T-helper 17 cell (primary cell): ENCODE measurements around the gene MEAK7. TPM values are rescaled to one million over a fixed set of nuclear protein-coding genes. Genes with fewer than 3 reads are reported as not detected.
A peak's percentile ranks its signal among the peaks of the same experiment; 100 is the strongest.
"Not testable (repeated sequence)": the region's sequence is repeated elsewhere in the genome, so short reads cannot be mapped to it uniquely, and the experiment has no call there.

Source experiments
- ATAC-seq: fragments of 150-1000 bp; cut with Tn5 transposase; 2 replicates; pipeline ENCODE4 v1.10.0; 2021; ENCODE audit warnings: mild to moderate bottlenecking, moderate library complexity
- DNase-seq, 3 donors: peaks; one replicate each; pipeline versions ENCODE4 v3.0.0 to v3.0.0-alpha.2; 2020 to 2021
- H3K9me3 ChIP-seq: one replicate; pipeline ENCODE4 v1.7.0; 2013; ENCODE audit warnings: low read length, mild to moderate bottlenecking; ENCODE audit not compliant: control insufficient read depth, poor library complexity, severe bottlenecking
- H3K27ac Mint-ChIP-seq: one replicate; pipeline ENCODE4 v1.8.0; 2022; ENCODE audit warnings: mild to moderate bottlenecking, moderate library complexity, mixed read lengths
- H3K27me3 Mint-ChIP-seq: one replicate; pipeline ENCODE4 v1.8.0; 2022; ENCODE audit warnings: mixed read lengths
- H3K36me3 Mint-ChIP-seq: one replicate; pipeline ENCODE4 v1.8.0; 2022; ENCODE audit warnings: low read depth, mixed read lengths
- H3K4me1 Mint-ChIP-seq: one replicate; pipeline ENCODE4 v1.8.0; 2022; ENCODE audit warnings: mild to moderate bottlenecking, mixed read lengths
- H3K4me3 Mint-ChIP-seq: one replicate; pipeline ENCODE4 v1.8.0; 2022; ENCODE audit warnings: mild to moderate bottlenecking, moderate library complexity, mixed read lengths
- total RNA-seq, 4 donors: library from RNA in 2 of 4; stranded (reverse) in 2 of 4; gene quantifications; one replicate each; pipeline ENCODE4 v1.2.3 and lab custom pipeline; 2022 to 2026

The MEAK7 gene
- total RNA-seq, 2 donors from 2014 or later, result 5.7 to 8.9 TPM

DNA sequence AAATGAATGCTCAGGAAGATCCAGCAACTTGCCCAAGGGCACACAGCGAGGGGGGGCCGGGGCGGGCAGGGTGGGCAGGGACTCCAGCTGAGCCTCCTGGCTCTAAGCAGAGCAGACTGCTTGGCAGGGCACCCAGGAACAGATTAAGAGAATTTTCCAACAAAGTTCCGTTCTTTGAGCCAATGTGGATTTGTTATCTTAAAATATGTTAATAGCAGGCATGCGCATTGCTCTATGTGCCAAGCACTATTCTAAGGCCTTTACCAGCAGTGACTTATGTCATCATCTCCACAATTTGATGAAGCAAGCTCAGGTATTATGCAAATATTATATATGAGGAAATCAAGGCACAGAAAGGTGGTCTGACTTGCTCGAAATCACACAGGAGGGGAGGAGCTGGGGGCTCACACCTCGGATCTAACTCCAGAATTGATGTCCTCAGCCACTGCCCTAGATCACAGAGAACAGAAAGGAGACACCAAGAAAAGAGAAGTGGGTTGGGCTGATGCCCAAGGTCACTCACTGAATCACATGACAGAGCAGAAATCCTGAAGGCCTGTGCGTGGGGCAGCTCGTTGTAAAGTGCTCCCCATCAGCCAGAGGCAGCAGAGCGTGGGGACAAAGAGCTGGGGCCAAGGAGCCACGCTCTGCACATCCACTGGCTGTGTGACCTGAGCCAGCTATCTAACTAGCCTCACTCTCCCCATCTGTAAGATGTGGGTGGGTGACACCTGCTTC is 23.2 kb upstream of the MEAK7 start:
- H3K4me3 Mint-ChIP-seq, result no peak overlapping the region
- DNase-seq (no peak), ATAC-seq (no peak)
- H3K27ac Mint-ChIP-seq, result no peak overlapping the region
- H3K27me3 Mint-ChIP-seq, result no peaks in the 10 kb centered on the region
- H3K4me1 Mint-ChIP-seq, result peaks cover 8% of the 10 kb centered on the region
- no peaks in the 10 kb centered on the region for H3K36me3 Mint-ChIP-seq
- H3K9me3 ChIP-seq, result no peaks in the 10 kb centered on the region

DNA sequence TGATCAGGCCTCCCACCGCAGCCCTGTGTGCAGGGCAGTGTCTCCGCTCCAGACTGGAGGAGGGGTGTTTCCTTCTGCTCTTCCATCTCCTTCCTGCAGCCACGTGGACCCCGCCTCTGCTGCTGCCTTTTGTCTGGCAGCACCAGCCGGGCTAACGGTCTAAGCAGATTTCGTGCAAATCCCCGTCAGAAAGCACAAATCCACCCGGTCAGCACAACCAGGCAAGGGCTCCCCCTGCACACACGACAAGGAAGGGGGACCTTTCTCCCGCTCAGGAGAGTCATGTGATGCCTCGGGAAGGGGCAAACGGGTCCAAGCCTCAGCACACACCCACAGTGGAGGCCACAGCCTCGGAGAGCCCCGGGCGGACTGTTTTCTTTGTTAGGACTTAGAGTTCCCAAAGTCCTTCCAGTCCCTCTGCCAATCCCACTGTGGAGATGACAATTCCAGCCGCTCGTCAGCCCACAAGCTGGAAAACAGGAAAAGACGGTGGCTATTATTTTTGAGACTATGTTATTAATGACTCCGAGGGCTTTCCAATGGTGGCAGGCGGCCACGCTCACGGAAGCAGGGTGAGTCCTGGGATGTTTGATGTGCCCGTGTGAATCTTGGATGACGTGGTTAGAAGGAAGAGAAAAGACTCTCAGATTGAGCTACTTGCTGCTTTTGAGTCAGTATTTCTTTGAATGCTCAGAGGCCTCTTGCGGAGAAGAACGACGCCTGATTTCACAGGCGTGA is 22.5 kb upstream of the MEAK7 start:
- H3K9me3 ChIP-seq, result no peaks in the 10 kb centered on the region
- Mint-ChIP-seq H3K36me3 (no peaks in the 10 kb centered on the region), H3K4me1 (peaks cover 2% of the 10 kb centered on the region), H3K4me3 (no peak overlapping the region), H3K27ac (no peak overlapping the region), H3K27me3 (no peaks in the 10 kb centered on the region)
- no peak for ATAC-seq
- DNase-seq, result no peak

DNA sequence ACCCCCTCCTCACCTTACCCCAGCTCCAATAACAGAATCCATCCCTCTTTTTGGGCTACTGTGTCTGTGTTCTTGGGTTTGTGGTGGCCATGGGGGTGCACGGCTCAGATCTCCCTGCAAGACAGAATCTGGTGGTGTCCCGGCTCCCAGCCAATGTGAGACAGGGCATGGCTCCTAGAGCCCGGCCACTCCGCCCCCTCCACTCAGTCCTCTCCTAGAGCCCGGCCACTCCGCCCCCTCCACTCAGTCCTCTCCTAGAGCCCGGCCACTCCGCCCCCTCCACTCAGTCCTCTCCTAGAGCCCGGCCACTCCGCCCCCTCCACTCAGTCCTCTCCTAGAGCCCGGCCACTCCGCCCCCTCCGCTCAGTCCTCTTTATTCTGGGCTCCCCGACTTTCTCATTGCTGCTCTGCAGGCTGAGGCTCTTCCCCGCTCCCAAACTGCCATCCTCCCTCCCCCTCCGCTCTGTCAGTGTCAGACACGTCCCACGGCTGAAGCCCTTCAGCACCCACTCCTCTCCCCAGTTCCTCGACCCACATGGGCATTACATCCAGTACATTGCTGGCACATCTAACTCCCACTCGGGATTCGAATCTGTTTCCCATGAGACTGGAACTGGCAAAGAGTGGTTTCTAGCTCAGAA is 20.6 kb upstream of the MEAK7 start:
- not testable (repeated sequence) for H3K4me1 Mint-ChIP-seq, H3K36me3 Mint-ChIP-seq, H3K27me3 Mint-ChIP-seq, ATAC-seq, H3K27ac Mint-ChIP-seq, H3K4me3 Mint-ChIP-seq, DNase-seq, H3K9me3 ChIP-seq

DNA sequence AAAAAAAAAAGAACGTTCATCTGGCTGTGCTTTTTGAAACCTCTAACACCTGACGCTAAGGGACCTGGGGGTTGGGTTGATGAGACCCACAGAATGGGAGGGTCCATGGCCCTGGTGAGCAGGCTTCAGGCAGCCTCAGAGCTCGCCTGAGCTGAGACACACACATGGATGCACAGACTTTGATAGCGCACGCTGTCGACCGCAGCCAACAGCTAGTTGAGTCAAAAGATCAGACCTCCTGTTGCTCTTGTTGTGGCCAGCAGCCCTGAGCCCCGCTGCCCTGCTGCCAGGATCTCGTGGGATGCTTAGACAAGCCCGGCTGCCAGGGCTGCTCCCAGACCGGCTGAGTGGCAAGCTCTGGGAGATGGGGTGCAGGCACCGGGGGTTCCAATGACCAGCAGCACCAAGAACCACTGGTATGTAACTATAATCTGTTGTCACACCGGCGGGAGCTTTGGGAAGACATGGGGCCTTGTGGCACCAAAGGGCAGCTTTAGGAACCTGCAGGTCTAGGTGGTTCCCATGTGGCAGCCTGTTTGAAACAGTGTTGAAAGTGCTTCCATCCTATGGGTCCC is 20.0 kb upstream of the MEAK7 start:
- Mint-ChIP-seq H3K27ac (no peak overlapping the region), H3K4me1 (peaks cover 7% of the 10 kb centered on the region), H3K27me3 (no peaks in the 10 kb centered on the region), H3K36me3 (no peaks in the 10 kb centered on the region), H3K4me3 (no peak overlapping the region)
- ATAC-seq, result no peak
- DNase-seq, result no peak
- H3K9me3 ChIP-seq, result no peaks in the 10 kb centered on the region

DNA sequence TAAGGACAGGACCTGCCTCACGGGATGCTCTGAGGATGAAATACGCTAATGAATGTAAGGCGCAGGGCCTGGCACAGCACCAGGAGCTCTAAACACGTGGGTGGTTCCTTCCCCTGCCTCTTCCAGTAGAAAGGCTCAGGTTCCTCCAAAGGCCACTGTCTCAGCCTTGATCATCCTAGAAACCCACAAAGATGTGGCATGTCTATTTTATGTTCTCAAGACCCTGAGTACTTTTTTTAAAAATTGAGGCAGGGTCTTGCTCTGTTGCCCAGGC is 17.0 kb upstream of the MEAK7 start:
- no peaks in the 10 kb centered on the region for H3K36me3 Mint-ChIP-seq
- no peak overlapping the region for H3K4me3 Mint-ChIP-seq
- no peaks in the 10 kb centered on the region for H3K9me3 ChIP-seq
- no peak for ATAC-seq
- no peak overlapping the region for H3K27ac Mint-ChIP-seq
- H3K4me1 Mint-ChIP-seq, result peaks cover 20% of the 10 kb centered on the region
- no peak for DNase-seq
- H3K27me3 Mint-ChIP-seq, result no peaks in the 10 kb centered on the region

DNA sequence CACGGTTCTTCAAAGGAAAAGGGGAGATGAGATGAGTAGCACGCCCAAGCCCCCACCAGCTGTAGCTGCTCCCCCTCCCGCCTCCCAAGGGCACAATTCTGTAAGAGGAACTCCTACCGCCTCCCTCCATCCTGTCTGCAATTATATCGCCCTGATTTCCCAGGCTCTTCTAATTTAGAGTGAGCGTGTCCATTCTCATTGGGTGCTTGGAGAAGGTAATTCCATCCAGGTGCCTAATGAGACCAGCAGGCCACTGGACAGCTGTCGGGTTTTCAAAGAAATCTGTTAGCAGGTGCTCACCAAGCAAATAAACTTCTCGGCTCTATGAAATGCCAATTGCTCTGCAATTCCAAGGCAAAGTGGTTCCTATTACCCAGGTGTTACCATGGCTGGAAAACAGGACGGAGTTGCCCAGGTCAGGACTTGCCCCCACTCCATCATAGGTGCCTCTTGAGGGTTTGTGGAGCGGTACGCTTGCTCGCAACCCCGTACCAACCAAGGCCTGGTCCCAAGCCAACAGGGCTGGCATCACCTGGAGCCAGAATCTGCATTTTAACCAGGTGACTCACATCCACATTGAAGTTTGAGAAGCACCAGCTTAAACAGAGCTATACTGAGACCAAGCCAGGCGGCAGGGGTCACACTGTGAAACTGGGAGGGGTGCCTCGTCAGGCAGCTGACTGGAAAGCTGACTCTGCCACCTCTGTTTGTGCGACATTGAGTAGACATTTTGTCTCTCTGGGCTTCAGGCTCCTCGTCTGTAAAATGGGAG is 16.5 kb upstream of the MEAK7 start:
- Mint-ChIP-seq H3K27ac (peak overlapping the region; percentile 81), H3K36me3 (no peaks in the 10 kb centered on the region), H3K4me3 (no peak overlapping the region), H3K4me1 (peaks cover 23% of the 10 kb centered on the region), H3K27me3 (no peaks in the 10 kb centered on the region)
- H3K9me3 ChIP-seq, result no peaks in the 10 kb centered on the region
- DNase-seq (no peak), ATAC-seq (no peak)

DNA sequence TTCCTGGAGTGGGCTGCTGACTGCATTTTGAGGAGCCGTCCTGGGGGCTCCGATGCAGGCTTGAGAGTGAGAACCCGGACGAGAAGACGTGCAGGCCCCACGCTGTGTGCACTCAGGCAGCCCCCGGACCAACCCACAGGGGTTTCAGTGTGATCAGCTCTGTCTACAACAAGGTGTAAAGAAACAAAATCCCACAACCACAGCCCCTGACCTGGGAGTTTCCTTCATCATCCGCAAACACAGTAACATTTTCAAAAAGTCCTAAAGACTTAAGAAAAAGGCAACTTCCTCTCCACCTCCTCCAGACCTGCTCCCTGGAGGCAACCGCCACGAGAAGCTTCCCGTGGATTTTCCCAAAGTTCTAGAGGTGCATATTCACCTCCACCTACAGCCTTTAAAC is 15.4 kb upstream of the MEAK7 start:
- DNase-seq (no peak), ATAC-seq (no peak)
- Mint-ChIP-seq H3K27me3 (no peaks in the 10 kb centered on the region), H3K4me3 (peak overlapping the region; percentile 2), H3K4me1 (peaks cover 28% of the 10 kb centered on the region), H3K27ac (peak overlapping the region; percentile 81), H3K36me3 (no peaks in the 10 kb centered on the region)
- H3K9me3 ChIP-seq, result no peaks in the 10 kb centered on the region

DNA sequence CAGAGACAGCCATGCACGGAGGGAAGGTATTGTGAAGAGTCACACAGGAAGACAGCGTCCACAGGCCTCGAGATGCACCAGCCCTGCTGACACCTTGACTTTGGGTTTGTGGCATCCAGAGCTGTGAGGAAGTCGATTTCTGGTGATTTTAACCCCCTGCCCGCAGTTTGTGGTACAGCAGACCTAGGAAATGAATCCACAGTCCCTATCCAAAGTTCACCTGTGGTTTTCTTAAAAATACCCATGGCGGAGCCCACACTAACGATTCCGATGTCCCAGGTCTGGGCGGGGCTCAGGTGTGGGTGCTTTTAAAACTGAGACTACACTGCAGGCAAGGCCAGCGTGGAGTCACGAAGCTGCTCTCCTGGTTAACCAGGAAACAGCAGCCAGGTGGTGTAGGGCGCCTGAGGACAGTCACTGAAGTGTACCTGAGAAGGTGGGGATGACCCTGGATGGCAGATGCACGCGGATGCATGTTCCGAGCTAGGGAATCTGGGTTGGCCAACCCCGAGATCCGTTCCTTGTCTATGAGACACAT is 14.4 kb upstream of the MEAK7 start:
- DNase-seq (peak; percentile 33 to 39 (median 36)), ATAC-seq (peak; percentile 64)
- H3K27ac Mint-ChIP-seq, result peak overlapping the region; percentile 81
- peak overlapping the region; percentile 50 for H3K4me3 Mint-ChIP-seq
- H3K27me3 Mint-ChIP-seq, result no peaks in the 10 kb centered on the region
- H3K36me3 Mint-ChIP-seq, result no peaks in the 10 kb centered on the region
- peaks cover 37% of the 10 kb centered on the region for H3K4me1 Mint-ChIP-seq
- H3K9me3 ChIP-seq, result no peaks in the 10 kb centered on the region

DNA sequence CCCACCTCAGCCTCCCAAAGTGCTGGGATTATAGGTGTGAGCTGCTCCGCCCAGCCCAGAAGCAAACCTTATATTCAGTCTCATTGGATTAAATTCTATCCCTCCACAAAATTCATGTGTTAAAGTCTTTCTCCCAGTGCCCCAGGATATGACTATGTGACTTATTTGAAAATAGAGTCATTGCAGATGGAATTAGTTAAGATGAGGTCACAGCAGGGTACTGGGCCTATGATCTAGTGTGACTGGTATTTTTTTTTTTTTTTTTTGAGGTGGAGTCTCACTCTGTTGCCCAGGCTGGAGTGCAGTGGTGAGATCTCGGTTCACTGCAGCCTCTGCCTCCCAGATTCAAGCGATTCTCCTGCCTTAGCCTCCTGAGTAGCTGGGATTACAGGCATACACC is 13.8 kb upstream of the MEAK7 start:
- DNase-seq, ATAC-seq, H3K4me3 Mint-ChIP-seq, H3K36me3 Mint-ChIP-seq, H3K27me3 Mint-ChIP-seq, H3K9me3 ChIP-seq: not testable (repeated sequence)
- peaks cover 42% of the 10 kb centered on the region for H3K4me1 Mint-ChIP-seq
- peak overlapping the region; percentile 81 for H3K27ac Mint-ChIP-seq

DNA sequence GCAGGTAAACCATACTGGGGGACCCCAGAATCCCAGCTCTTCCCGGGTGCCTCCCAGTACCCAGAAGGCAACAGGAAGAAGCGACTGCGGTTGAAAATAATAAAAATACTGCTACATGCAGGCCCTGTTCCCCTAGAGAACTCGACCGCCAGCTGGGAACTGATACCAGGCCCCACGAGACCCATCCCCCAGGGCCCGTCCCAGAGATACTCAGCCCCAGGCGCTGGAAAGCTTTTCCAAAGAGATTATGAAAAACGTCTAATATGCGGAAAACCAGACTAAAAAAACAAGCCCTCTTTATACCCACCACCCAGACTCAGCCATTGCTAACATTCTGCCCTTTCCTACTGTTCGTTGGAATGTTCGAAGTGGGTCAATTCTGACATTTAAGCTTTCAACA is 12.9 kb upstream of the MEAK7 start:
- ATAC-seq, result no peak
- DNase-seq, result no peak
- H3K4me3 Mint-ChIP-seq, result no peak overlapping the region
- H3K27me3 Mint-ChIP-seq, result no peaks in the 10 kb centered on the region
- H3K4me1 Mint-ChIP-seq, result peaks cover 47% of the 10 kb centered on the region
- peak overlapping the region; percentile 81 for H3K27ac Mint-ChIP-seq
- no peaks in the 10 kb centered on the region for H3K9me3 ChIP-seq
- H3K36me3 Mint-ChIP-seq, result no peaks in the 10 kb centered on the region

DNA sequence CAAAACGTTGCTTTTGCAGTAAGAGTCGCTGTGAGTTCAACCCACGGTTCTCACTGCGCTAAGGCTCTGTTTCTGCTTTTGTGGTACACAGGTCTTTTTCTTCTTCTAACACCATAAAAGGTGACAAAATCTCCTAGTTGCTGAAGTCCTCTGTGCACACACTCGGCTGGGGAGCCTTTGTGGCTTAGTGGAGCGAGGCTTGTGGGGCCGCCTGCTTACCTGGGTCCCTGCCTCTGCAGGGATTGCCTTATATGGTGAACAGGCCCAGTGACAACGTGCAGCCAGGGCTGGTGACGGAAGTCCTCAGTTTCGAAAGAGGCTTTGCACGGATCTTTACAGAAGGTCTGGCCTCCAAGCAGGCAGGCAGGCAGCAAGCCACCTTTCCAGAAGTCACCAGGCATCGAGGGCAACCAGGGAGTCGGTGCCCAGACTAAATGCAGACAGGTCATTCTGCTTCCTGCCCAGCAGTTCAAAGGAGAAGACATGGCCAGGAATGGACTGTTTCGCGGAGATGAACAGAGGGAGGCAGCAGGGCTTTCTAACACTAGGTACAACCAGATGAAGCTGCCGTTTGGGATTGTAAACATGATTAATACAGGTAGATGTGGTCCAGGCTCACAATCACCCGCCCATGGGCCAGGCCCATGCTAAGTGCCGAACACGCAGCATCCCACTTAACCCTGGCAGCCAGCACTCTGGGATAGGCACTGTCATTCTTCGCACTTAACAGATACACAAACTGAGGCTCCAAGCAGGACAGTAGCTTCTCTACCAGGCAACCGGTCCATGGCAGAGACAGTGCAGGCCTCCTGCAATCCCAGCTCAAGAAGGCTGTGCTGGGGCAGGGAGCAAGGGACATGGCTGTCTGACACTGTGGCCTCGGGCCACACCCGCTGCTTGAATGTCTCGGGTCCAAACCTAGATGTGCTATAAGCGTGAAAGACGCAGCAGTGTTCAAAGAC is 10.7 kb upstream of the MEAK7 start:
- DNase-seq, result peak; percentile 51 to 64 (median 59)
- peak; percentile 90 for ATAC-seq
- Mint-ChIP-seq H3K36me3 (no peaks in the 10 kb centered on the region), H3K4me3 (peak overlapping the region; percentile 80), H3K27ac (peak overlapping the region; percentile 97), H3K27me3 (no peaks in the 10 kb centered on the region), H3K4me1 (peaks cover 52% of the 10 kb centered on the region)
- H3K9me3 ChIP-seq, result no peaks in the 10 kb centered on the region

DNA sequence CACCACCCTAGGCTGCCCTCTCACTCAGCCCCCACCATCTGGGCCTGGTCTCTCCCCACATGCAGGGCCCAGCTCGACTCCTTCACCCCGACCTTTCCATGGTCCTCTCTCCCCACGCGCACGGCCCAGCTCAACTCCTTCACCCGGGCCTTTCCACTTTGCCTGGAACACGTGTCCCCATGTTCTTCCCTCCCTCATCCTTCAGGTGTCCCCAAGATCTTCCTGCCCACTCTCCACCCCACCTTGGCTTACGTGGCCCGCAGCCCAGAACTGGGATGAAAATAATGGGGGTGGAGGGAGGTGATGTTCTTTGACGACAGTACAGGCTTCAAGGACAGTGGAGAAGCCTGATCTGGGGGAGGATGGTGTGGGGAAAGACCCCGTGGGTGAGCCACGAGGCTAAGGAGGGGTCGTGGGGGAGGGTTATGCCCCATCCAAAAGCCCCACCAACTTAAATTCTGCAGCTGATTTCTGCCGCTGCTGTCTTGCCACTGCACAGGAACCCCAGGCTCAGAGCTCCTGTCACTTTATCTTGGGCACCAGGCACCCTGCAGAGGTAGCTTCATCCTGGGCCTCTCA is 9.9 kb upstream of the MEAK7 start:
- no peaks in the 10 kb centered on the region for H3K36me3 Mint-ChIP-seq
- H3K9me3 ChIP-seq, result no peaks in the 10 kb centered on the region
- H3K27ac Mint-ChIP-seq, result peak overlapping the region; percentile 97
- DNase-seq (no peak), ATAC-seq (peak; percentile 0)
- H3K4me3 Mint-ChIP-seq, result peak overlapping the region; percentile 80
- H3K27me3 Mint-ChIP-seq, result no peaks in the 10 kb centered on the region
- H3K4me1 Mint-ChIP-seq, result peaks cover 49% of the 10 kb centered on the region
